ENCODE measurements around the gene CNN2.

Gene CNN2

GRCh38 chr19:980133-980998 lies 46.0 kb upstream of the CNN2 start:
- H3K27ac ChIP-seq (ENCODE audit: low read length) = no peak overlapping the region
- no peaks in the 10 kb centered on the region for H4K20me1 ChIP-seq (ENCODE audit: insufficient read depth, low read length)
- H3K4me1 ChIP-seq (ENCODE audit: insufficient read depth, low read length) = peaks cover 28% of the 10 kb centered on the region
- TF ChIP-seq EZH2 (IDR thresholded peaks at IDR 0.05; ENCODE audit: borderline replicate concordance, low read depth, low read length, severe bottlenecking) (no peak), CTCF (IDR thresholded peaks at IDR 0.05; ENCODE audit: borderline replicate concordance, extremely low read depth, low read length, poor library complexity, severe bottlenecking) (no peak)
- no peak overlapping the region for H3K4me2 ChIP-seq (ENCODE audit: insufficient read depth, low read length)
- DNase-seq = no peak
- H3K79me2 ChIP-seq (ENCODE audit: insufficient read depth, low read length) = peaks cover 16% of the 10 kb centered on the region
- no peak overlapping the region for H3K4me3 ChIP-seq (ENCODE audit: low read depth in 1 of 2, low read length in 2 of 2)
- ATAC-seq (ENCODE audit: insufficient read depth, low read depth) = no peak
- peaks cover under 1% of the 10 kb centered on the region; the same call in 1 of the 2 replicates for H3K36me3 ChIP-seq (ENCODE audit: insufficient read depth, low read length)
- H3K27me3 ChIP-seq (ENCODE audit: insufficient read depth, low read length, poor library complexity) = no peaks in the 10 kb centered on the region
- H3K9ac ChIP-seq (ENCODE audit: low read depth, low read length) = no peak overlapping the region
- H2AFZ ChIP-seq (ENCODE audit: low read depth, low read length) = no peak overlapping the region
- H3K9me3 ChIP-seq (ENCODE audit: insufficient read depth, low read length, severe bottlenecking) = no peaks in the 10 kb centered on the region

GRCh38 chr19:982567-983170 lies 43.7 kb upstream of the CNN2 start:
- Histone ChIP-seq H3K9ac (ENCODE audit: low read depth, low read length) (peak overlapping the region; percentile 70), H3K9me3 (ENCODE audit: insufficient read depth, low read length, severe bottlenecking) (no peaks in the 10 kb centered on the region), H3K79me2 (ENCODE audit: insufficient read depth, low read length) (peaks cover 31% of the 10 kb centered on the region), H3K4me1 (ENCODE audit: insufficient read depth, low read length) (peaks cover 37% of the 10 kb centered on the region), H4K20me1 (ENCODE audit: insufficient read depth, low read length) (peaks cover 9% of the 10 kb centered on the region; the same call in 1 of the 2 replicates), H3K27me3 (ENCODE audit: insufficient read depth, low read length, poor library complexity) (no peaks in the 10 kb centered on the region), H3K4me2 (ENCODE audit: insufficient read depth, low read length) (peak overlapping the region; percentile 72), H3K36me3 (ENCODE audit: insufficient read depth, low read length) (peaks cover 23% of the 10 kb centered on the region), H3K27ac (ENCODE audit: low read length) (peak overlapping the region; percentile 62), H3K4me3 (ENCODE audit: low read depth in 1 of 2, low read length in 2 of 2) (peak overlapping the region; percentile 16 to 70; a peak in 3 of 4 replicates), H2AFZ (ENCODE audit: low read depth, low read length) (peak overlapping the region; percentile 87)
- no peak for TF ChIP-seq EZH2 (IDR thresholded peaks at IDR 0.05; ENCODE audit: borderline replicate concordance, low read depth, low read length, severe bottlenecking)
- TF ChIP-seq CTCF (IDR thresholded peaks at IDR 0.05; ENCODE audit: borderline replicate concordance, extremely low read depth, low read length, poor library complexity, severe bottlenecking) = peak; percentile 96
- ATAC-seq (ENCODE audit: insufficient read depth, low read depth) = peak; percentile 87
- DNase-seq = peak; percentile 80

GRCh38 chr19:984165-984967 lies 42.0 kb upstream of the CNN2 start, which contains the start of gene WDR18:
Gene WDR18, plus strand, starts transcription at chr19:984345. Its CDS starts 9 bp downstream, at chr19:984354.
- Histone ChIP-seq H3K4me1 (ENCODE audit: insufficient read depth, low read length) (peaks cover 37% of the 10 kb centered on the region), H3K4me3 (ENCODE audit: low read depth in 1 of 2, low read length in 2 of 2) (peak within 1 kb of the TSS; percentile 42 to 70; a peak in 3 of 4 replicates), H3K36me3 (ENCODE audit: insufficient read depth, low read length) (peaks cover 35% of the 10 kb centered on the region), H3K4me2 (ENCODE audit: insufficient read depth, low read length) (peak within 1 kb of the TSS; percentile 72), H3K27me3 (ENCODE audit: insufficient read depth, low read length, poor library complexity) (no peaks in the 10 kb centered on the region), H4K20me1 (ENCODE audit: insufficient read depth, low read length) (peaks cover 18% of the 10 kb centered on the region), H3K79me2 (ENCODE audit: insufficient read depth, low read length) (peaks cover 31% of the 10 kb centered on the region), H3K9me3 (ENCODE audit: insufficient read depth, low read length, severe bottlenecking) (no peaks in the 10 kb centered on the region), H3K27ac (ENCODE audit: low read length) (peak within 1 kb of the TSS; percentile 87), H3K9ac (ENCODE audit: low read depth, low read length) (peak within 1 kb of the TSS; percentile 70), H2AFZ (ENCODE audit: low read depth, low read length) (peak within 1 kb of the TSS; percentile 84)
- ATAC-seq (ENCODE audit: insufficient read depth, low read depth) = peak; percentile 81
- peak; percentile 91 for DNase-seq
- TF ChIP-seq EZH2 (IDR thresholded peaks at IDR 0.05; ENCODE audit: borderline replicate concordance, low read depth, low read length, severe bottlenecking) (no peak), CTCF (IDR thresholded peaks at IDR 0.05; ENCODE audit: borderline replicate concordance, extremely low read depth, low read length, poor library complexity, severe bottlenecking) (peak; percentile 20)

Measured in DND-41 (cell line).